GM21447 (cell line): Measurements from ENCODE around the gene PDCD2L.
"Not testable (repeated sequence)": the region's sequence is repeated elsewhere in the genome, so short reads cannot be mapped to it uniquely, and the experiment has no call there.

Source experiments
- ATAC-seq: cut with Tn5 transposase; IDR thresholded peaks from one replicate; pipeline ENCODE4 v1.9.1; 2021; ENCODE audit not compliant: unreplicated experiment

PDCD2L gene

DNA sequence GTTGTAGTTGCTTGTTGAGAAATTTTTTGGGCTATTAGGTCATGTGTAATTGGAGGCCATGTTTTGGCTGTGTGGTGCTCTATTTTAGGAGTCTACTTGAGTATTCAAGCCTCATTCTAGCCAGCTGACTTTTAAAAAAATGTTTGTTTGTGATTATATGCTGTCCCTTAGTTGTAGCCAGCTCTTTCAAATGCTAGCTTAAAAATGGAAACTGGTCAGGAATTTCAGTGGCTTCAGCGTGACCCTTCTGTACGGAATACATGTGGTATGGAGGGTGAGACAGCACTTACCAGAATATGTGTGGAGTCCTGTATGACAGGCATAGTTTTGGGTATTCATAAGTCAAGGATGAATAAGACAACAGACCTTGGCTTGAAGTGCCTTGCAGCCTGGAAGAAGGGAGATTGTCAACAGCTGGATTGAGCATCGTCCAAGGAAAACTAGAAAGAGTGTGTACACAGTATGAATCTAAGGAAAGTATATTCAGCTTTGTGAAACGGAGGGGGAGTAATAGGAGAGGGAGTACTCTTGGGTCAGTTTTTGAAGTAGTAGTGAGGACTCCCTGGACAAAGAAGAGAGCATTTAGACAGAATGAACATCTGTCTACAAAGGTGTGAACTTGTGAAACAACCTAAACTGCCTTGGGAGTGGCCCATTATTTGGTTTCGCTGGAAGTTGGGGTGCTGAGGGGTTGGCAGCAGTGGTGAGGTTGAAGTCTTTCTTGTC, 57.3 kb downstream of the PDCD2L start:
- ATAC-seq, result no peak

DNA sequence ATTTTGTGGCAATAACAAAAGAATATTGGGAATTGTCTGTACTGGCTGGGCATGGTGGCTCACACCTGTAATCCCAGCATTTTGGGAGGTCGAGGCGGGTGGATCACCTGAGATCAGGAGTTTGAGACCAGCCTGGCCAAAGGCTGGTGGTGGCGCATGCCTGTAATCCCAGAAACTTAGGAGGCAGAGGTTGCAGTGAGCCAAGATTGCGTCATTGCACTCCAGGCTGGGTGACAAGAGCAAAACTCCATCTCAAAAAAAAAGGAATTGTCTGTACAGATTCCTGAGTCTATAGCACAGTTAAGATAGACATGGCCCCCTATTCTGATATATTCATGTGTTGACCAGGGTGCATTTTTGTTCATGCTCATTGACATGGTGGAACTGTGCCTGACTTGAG, 60.6 kb downstream of the PDCD2L start:
- not testable (repeated sequence) for ATAC-seq

DNA sequence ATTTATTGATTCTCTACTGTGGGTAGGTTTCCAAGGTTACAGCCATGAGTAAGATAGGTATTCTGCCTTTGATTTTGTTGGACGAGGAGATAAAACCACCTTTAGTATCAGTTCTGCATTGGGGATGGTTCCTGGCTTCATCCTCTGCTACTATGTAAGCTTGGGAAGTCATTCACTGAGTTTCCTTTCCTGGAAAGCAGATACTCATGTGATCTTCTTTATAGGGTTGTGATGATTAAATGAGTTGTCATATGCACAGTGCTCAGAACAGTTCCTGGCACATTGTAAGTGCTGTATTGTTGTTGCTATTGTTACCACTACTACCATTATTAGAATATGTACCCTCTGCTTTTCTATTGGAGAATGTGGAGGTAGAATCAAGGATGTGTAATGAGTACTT, 64.2 kb downstream of the PDCD2L start:
- ATAC-seq, result no peak

DNA sequence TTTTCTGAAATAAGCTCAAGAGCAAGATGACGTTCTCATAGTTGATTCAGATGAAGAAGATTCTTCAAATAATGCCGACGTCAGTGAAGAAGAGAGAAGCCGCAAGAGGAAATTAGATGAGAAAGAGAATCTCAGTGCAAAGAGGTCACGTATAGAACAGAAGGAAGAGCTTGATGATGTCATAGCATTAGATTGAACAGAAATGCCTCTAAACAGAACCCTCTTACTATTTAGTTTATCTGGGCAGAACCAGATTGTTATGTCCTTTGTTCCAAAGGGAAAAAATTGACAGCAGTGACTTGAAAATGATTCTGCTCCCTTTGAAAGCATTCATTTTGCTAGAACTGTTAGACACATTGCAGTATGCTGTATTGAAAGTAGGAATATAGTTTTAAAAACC, 64.8 kb downstream of the PDCD2L start:
- ATAC-seq, result not testable (repeated sequence)

DNA sequence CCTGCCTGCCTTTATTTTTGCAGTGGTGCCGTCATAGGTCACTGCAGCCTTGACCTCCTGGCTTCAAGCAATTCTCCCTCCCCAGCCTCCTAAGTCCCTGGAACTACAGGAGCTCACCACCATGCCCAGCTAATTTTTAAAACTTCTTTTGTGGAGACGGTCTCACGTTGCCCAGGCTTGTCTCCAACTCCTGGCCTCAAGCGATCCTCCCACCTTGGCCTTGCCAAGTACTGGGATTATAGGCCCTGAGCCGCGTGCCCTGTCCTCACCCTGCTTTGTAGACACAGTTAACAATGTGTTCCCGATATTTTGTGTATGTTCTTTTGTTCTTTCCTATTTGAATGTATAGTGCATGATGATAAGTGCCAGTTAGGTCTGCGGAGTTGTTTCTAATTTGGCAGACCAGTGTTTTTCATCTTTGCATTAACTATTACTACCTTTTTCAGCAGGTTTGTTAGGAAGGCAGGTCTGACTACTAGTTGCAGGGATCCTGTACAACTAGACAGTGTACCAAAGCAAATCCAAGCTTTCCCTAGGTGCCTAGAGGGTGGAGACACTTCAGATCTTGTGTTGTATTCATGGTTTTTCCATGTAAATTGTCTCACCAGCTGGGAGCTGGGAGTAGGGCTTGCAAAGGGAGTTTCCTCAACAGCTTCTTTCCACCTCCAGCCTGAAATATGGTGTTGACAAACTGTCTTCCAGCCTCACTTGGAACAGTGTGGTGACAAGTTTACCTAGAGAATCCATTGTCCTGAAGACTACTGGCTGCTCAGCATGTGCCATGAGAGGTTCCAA, 67.9 kb downstream of the PDCD2L start:
- no peak for ATAC-seq

DNA sequence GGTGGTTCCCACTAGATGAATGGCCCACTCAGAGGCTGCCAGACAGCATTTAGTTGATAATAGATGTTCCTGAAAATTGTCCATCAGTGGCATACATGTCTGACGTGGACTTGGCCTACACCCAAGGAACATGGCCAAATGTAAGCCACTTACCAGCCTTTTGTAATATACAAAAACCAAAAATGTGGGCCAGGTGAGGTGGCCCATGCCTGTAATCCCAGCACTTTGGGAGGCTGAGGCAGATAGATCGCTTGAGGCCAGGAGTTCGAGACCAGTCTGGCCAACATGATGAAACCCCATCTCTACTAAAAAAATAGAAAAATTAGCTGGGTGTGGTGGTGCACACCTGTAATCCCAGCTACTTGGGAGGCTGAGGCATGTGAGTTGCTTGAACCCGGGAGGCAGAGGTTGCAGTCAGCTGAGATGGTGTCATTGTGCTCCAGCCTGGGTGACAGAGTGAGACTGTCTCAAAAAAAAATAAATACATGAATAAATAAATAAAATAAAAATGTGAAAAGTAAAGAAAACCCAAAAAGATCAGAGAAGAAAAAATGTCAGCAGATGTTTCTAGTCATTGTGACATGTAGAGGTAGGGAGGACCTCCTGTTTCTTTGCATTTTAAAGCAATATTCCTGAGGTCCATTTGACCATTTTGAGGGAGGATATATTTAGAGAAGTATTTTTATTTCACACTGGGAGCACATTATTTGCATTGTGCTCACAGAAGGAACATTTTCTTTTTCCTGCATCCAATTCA, 70.2 kb downstream of the PDCD2L start:
- no peak for ATAC-seq

DNA sequence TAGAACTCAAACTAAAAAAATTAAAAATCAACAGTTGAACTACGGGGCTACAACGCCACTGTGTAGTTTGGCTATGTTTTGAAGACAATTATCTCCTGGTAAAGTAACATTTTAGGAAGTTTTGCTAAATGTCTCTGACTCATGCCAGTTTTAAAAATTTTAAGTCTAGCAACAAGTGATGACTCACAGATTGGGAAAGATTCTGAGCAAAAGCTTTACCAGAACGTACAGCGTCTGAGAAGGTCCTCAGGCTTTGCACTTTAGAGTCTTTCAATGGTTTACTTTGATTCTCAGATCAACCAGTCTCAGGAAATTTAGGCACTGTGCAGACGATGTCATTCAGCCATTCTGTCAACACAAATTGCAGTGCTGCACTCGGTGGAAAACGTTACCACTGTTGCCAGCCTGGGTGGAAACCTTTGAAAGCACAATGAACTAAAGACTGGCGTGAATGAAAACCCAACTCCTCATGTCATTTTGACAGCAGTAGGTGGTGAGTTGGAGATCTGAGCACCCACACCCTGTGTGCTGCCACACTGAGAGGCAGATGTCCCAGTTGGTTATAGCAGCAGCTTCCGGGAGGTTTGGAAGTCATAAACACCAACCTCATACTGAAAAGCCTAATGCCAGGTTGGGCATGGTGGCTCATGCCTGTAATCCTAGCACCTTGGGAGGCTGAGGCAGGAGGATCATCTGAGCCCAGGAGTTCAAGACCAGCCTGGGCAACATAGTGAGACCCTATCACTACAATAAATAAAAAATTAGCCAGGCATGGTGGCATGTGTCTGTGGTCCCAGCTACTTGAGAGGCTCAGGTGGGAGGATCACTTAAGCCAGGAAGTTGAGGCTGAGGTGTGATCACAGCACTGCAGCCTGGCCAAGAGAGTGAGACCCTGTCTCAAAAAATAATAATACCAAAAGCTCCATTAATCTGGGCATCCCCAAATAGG, 71.1 kb downstream of the PDCD2L start:
- no peak for ATAC-seq
